Gastrocnemius medialis (tissue), 4 donors: ENCODE data around the gene UCK1.

Experiments
- POLR2A ChIP-seq, 2 donors: fragments of 450-650 bp; IDR thresholded peaks; one replicate each; pipeline ENCODE4 v1.6.1; 2017; ENCODE audit warnings: antibody characterized with exemption in 2 of 2, mild to moderate bottlenecking in 2 of 2, moderate library complexity in 2 of 2
- TF ChIP-seq, protein P1 (sequence below), 5 experiments: fragments of 450-650 bp in 3 of 5; fragments of 200-600 bp in 2 of 5; sonication (generic) in 2 of 5; IDR thresholded peaks in 4 of 5; conservative IDR thresholded peaks in 1 of 5; 1 replicate in 4 of 5; 2 replicates in 1 of 5; pipeline ENCODE4 v1.5.1; 2016 to 2019; ENCODE audit warnings: antibody characterized with exemption in 5 of 5, mild to moderate bottlenecking in 3 of 5, moderate library complexity in 3 of 5

DNA sequence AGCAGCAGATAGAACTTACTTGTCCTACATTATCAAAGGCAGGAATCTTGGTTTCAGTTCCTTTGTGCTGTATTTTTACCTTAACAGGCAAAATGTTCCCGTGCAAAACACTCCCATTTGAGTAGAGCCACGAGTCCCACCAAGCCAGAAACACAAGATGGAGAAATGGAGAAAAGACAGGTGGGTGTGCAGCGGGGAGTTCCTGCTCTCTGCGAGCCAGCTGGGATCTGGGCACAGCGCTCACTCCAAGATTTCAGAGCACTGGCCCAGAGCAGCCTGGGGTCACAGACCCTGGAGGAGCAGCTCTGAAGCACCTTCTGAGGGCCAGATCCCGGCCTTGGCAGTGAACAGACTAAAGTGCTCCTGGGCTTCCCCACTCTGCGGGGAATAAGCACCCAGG lies 2.9 kb downstream of the UCK1 start:
- TF ChIP-seq, protein P1, sequence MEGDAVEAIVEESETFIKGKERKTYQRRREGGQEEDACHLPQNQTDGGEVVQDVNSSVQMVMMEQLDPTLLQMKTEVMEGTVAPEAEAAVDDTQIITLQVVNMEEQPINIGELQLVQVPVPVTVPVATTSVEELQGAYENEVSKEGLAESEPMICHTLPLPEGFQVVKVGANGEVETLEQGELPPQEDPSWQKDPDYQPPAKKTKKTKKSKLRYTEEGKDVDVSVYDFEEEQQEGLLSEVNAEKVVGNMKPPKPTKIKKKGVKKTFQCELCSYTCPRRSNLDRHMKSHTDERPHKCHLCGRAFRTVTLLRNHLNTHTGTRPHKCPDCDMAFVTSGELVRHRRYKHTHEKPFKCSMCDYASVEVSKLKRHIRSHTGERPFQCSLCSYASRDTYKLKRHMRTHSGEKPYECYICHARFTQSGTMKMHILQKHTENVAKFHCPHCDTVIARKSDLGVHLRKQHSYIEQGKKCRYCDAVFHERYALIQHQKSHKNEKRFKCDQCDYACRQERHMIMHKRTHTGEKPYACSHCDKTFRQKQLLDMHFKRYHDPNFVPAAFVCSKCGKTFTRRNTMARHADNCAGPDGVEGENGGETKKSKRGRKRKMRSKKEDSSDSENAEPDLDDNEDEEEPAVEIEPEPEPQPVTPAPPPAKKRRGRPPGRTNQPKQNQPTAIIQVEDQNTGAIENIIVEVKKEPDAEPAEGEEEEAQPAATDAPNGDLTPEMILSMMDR (IDR thresholded peaks at IDR 0.05 in 4 of 5, conservative IDR thresholded peaks at IDR 0.05 in 1 of 5): no peak
- TF ChIP-seq POLR2A (IDR thresholded peaks at IDR 0.05): no peak
